Measurements from ENCODE around the gene GIMD1.
"Not testable (repeated sequence)": the region's sequence is repeated elsewhere in the genome, so short reads cannot be mapped to it uniquely, and the experiment has no call there.

Gene GIMD1

DNA sequence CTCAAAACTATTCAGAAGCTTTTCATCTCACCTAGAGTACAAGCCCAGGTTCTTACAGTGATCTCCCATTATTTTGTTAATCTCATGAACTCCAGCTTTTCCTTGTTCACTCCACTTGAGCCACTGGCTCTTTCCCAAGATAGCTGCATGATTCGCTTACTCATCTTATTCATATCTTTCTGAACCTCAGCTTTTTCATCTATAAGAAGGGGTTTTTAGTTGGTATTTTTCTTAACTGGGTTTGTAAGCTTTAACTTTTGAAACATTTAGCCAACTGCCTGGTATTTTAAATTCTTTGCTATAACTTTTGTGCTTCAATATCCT lies 24.0 kb downstream of the GIMD1 start:
- DNase-seq, result no peak

DNA sequence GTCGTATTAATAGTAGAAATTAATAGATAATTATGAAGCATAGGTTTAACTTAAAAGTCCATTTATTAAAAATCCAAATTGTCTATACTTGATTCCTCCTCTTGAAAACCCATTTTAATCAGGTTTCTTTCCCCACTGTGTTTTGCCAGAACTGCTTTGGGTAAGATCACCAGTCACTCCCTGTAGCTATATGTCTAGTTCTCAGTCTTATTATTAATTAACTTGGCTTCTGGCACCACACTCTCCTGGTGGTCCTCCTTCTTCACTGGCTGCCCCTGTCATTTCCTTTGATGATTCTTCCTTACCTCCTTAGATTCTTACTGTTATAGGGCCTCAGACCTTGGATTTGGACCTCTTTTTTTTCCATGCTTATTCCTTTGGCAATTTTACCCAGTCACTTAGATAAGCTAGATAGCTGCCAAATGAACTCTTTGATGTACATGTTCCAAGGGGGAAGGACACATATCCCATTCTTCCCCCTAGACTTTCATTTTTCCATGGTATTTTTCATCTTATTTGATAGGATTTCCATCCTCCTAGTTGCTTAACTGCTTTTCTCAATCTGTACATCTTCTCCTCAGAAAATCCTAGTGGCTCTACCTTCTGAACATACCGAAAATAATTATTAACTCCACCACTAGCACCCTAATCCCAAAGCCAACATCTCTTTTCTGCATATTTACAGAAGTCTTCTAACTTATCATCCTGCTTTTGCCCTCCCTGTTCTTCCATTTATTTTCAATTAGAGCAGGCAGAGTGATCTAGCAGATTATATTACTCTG lies 24.5 kb downstream of the GIMD1 start:
- no peak for DNase-seq

DNA sequence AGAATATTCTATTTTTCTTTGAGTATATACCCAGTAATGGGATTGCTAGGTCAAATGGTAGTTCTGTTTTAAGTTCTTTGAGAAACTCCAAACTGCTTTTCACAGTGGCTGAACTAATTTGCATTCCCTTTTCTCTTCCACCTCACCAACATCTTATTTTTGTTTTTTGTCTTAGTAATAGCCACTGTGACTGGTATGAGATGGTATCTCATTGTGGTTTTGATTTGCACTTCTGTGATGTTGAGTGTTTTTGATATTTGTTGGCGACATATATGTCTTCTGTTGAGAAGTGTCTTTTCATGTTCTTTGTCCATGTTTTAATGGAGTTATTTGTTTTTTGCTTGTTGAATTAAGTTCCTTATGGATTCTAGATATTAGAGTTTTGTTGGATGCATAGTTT lies 27.8 kb downstream of the GIMD1 start:
- no peak for DNase-seq

- no peak for DNase-seq
These were observed 29.1 kb downstream of the GIMD1 start for GRCh38 chr4:106339431-106339830.

DNA sequence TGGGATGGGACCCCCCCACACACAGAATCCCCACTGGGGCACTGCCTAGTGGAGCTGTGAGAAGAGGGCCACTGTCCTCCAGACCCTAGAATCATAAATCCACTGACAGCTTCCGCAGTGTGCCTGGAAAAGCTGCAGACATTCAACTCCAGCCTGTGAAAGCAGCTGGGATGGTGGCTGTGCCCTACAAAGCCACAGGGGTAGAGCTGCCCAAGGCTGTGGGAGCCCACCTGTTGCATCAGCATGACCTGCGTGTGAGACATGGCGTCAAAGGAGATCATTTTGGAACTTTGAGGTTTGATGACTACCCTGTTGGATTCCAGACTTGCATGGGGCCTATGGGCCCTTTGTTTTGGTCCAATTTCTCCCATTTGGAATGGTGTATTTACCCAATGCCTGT lies 29.9 kb downstream of the GIMD1 start:
- no peak for DNase-seq

GRCh38 chr4:106337916-106338315 lies 30.7 kb downstream of the GIMD1 start:
- DNase-seq, result no peak

GRCh38 chr4:106336618-106337017 lies 32.0 kb downstream of the GIMD1 start:
- no peak for DNase-seq

DNA sequence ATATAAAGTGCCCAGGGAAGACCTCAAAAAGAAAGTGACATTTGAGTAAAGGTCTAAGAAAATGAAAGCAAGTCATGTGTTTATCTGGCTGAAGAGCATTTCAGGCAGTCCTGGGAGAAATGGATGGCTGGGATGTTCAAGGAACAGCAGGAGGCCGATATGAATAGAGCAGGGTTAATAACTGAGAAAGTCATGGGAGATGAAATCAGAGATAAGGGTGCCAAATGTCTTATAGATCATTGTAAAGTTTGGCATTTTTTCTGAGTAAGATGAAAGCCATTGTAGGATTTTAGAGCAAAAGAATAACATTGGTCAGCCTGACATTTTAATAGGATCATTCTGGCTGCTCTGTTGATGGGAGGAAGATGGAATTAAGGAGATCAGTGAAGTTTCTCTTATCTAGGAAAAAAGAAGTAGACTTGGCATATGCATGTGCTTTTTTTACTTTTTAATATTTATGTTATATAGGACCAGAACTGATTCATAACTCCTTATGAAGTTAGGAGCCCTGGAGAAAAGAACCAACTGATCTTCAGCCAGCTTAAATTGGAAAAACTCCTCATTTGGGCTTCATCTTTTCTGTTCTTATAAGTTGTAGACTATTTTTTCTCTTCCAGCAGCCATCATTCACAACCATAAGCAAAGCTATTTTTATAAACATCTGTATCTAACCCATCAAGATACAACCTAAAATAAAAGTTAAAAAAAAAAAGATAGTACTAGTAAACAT lies 33.7 kb downstream of the GIMD1 start:
- no peak for DNase-seq

DNA sequence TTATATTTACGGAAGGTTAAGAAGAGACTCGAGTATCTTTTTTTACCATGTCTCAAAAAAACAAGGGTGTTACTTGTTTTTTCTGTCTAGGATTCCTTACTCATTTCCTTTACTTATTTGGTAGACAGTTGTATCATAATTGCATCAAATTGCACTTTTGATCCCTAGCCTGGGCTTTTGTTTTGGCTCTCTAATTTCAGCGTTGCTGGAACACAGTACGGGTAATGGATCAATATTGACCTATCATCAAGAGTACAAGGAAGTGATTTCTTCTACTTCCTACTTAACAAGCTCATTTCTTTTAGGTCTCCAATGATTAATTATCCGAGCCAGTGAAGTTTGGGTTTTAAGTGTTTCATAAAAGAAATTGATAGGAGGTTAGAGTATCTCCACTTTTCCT lies 35.4 kb downstream of the GIMD1 start:
- DNase-seq, result no peak

DNA sequence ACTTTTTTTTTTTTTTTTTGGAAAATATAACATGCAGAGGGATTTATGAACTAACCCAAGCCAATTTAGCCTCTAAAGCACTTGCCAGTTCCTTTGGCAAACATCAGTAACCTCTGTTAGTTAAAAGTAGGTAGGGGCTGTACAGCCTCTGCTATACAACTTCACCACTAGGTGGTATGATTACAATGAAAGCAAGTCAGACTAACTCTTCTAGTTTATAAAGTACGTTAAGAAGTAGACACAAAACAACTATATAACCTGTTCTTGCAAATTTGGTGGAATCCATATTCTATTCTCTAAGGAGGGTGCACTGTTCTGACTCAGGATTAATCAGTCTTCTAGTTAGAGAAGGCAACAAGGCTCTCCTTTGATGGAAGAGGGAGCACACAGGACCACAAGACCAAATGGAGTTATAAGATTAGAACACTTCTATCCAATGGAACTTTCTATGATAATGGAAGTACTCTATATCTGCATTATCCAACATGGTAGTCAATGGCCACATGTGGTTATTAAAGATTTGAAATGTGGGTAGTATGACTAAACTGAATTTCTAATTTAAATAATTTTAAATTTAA lies 39.4 kb downstream of the GIMD1 start:
- DNase-seq, result peak; percentile 10

GRCh38 chr4:106325800-106326199 lies 42.8 kb downstream of the GIMD1 start:
- DNase-seq, result no peak

DNA sequence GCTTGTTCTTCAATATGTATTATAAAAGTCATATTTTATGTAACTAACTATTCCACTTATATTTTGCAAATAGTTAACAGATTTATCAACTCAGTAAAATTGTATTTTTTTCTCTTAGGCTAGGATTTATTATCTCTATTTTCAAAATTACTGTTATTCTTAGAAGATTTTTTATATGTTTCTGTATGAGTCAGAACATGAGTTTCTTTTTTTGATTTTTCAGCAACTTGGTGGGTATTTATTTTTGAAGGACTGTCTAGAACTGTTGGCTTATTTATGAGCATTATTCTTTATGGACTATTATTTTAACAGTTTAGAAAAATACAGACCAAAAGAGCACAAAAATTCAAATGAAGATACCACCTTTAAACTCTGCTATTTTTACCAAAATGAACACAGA lies 45.5 kb downstream of the GIMD1 start:
- no peak for DNase-seq

- DNase-seq, result not testable (repeated sequence)
These were observed 46.8 kb downstream of the GIMD1 start for GRCh38 chr4:106321814-106322213.

DNA sequence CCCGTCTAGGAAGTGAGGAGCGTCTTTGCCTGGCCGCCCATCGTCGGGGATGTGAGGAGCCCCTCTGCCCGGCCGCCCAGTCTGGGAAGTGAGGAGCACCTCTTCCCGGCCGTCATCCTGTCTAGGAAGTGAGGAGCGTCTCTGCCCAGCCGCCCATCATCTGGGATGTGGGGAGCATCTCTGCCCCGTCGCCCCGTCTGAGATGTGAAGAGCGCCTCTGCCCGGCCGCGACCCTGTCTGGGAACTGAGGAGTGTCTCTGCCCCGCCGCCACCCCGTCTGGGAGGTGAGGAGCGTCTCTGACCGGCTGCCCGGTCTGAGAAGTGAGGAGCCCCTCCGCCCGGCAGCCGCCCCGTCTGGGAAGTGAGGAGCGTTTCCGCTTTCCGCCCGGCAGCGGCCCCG lies 47.4 kb downstream of the GIMD1 start:
- not testable (repeated sequence) for DNase-seq

- DNase-seq, result no peak
These were observed 48.3 kb downstream of the GIMD1 start for GRCh38 chr4:106320235-106320634.

- DNase-seq, result no peak
These were observed 50.1 kb downstream of the GIMD1 start for GRCh38 chr4:106318511-106318910.

DNA sequence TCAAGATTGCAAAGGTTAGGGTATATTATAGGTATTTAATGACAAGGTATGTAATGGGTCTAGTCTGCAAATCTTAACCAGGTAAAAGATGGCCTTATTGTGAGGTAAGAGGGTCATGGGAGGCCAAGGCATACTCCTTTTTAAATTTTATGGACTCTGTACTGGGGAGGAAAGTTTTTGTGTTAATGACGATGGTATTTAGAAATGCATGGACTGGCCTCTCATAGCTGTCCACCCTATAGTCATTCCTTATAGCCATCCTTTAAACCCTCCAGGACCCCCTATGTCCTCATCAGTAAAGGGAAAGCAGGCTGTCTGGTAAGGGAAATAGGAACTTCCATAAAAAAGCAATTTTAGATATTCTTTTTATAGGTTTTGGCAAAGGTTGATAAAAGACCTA lies 50.8 kb downstream of the GIMD1 start:
- DNase-seq, result no peak

DNA sequence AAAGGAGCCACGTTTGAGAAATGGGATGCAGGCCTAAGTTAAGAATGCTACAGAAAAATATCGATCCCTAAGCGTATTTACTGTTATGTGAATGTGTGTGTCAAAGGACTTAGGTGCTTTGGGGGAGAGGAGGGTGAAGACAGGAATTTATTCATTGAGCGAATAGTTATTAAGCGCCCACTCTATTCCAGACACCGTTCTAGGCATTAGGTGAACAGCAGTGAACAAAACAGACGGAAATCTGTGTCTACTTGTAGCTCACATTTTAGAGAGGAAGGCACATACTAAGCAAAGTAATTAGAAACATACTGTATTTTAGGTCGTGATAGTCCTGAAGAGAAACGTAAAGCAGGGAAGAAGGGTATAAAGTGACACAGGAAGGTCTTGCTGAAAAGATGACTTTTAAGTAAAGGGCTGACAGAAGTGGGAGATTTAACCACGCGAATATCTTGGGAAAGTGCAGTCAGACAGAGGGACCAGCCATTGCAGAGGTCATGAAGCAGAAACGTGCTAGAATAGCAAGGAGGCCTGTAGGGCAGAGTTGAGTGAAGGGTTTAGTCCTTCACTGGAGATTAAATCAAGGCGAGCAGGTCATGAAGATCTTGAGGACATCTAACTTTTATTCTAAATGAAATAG lies 51.7 kb downstream of the GIMD1 start:
- DNase-seq, result no peak

- peak; percentile 82 for DNase-seq
These were observed 52.4 kb downstream of the GIMD1 start, which contains the start of the genes AIMP1 and TBCK for GRCh38 chr4:106315968-106316772. TSS of gene AIMP1 (plus strand) at chr4:106316550. CDS start at chr4:106325010, 8,460 bp downstream. TSS of gene TBCK (minus strand) at chr4:106316209. CDS start at chr4:106308960, 7,249 bp downstream.

GRCh38 chr4:106315476-106315967 lies 53.1 kb downstream of the GIMD1 start:
- no peak for DNase-seq

GRCh38 chr4:106314960-106315359 lies 53.6 kb downstream of the GIMD1 start:
- DNase-seq, result no peak

GRCh38 chr4:106312997-106313522 lies 55.5 kb downstream of the GIMD1 start:
- DNase-seq, result no peak

All from amniotic stem cell (primary cell).